Bronchial epithelial cell (primary cell): ENCODE measurements around the gene PCAT7. TPM values are rescaled to one million over a fixed set of nuclear protein-coding genes. Genes with fewer than 3 reads are reported as not detected.

Source experiments
- DNase-seq: peaks from one replicate; pipeline ENCODE4 v3.0.0-alpha.2; 2010; ENCODE audit warnings: low read depth
- FAIRE-seq: peaks from 2 replicates; lab custom pipeline; 2011; peaks lifted over from hg19 to GRCh38; lab: Jason Lieb, UNC
- H3K27me3 ChIP-seq: 2 replicates; pipeline ENCODE4 v1.5.1; 2011; ENCODE audit warnings: low read length; ENCODE audit not compliant: control insufficient read depth, insufficient read depth
- H3K36me3 ChIP-seq: 2 replicates; pipeline ENCODE4 v1.5.1; 2011; ENCODE audit warnings: low read length; ENCODE audit not compliant: control insufficient read depth, insufficient read depth
- H3K4me3 ChIP-seq: 2 replicates; pipeline ENCODE4 v1.5.1; 2011; ENCODE audit warnings: mild to moderate bottlenecking, low read depth, low read length, control low read depth
- total RNA-seq: library from RNA; depleted of rRNA; stranded (reverse); fragments of >200 nt; gene quantifications from 2 replicates; pipeline ENCODE4 v1.2.1, GENCODE V29; 2014
- TF ChIP-seq, protein P1 (sequence below): IDR thresholded peaks from 2 replicates; pipeline ENCODE4 v1.5.1; 2011; ENCODE audit warnings: mild to moderate bottlenecking, moderate library complexity, low read length, control low read depth, inconsistent platforms; ENCODE audit not compliant: insufficient read depth, severe bottlenecking

PCAT7 gene
- total RNA-seq, 1 donor from 2014 or later, result not detected

DNA sequence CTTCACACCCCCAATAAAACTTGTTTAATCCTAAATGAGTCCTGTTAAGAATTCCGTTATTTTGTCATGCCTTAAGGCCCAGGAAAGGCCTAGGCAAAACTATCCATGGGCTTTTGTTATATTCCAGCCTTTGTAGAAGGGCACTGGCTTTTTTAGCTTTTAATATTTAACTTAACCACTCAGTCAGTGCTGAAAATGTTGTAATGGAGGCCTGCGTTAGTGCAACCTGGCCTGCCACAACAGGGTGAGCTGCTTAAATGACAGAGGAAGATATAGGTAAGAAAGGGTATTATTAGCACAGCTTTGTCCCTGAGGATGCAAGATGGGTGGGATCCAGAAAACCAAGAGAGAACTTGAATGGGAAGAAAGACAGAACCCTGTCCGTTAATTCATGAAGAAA lies 40.2 kb upstream of the PCAT7 start:
- FAIRE-seq (no peak), DNase-seq (no peak)
- H3K36me3 ChIP-seq, result no peaks in the 10 kb centered on the region
- TF ChIP-seq, protein P1, sequence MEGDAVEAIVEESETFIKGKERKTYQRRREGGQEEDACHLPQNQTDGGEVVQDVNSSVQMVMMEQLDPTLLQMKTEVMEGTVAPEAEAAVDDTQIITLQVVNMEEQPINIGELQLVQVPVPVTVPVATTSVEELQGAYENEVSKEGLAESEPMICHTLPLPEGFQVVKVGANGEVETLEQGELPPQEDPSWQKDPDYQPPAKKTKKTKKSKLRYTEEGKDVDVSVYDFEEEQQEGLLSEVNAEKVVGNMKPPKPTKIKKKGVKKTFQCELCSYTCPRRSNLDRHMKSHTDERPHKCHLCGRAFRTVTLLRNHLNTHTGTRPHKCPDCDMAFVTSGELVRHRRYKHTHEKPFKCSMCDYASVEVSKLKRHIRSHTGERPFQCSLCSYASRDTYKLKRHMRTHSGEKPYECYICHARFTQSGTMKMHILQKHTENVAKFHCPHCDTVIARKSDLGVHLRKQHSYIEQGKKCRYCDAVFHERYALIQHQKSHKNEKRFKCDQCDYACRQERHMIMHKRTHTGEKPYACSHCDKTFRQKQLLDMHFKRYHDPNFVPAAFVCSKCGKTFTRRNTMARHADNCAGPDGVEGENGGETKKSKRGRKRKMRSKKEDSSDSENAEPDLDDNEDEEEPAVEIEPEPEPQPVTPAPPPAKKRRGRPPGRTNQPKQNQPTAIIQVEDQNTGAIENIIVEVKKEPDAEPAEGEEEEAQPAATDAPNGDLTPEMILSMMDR, result no peak
- no peak overlapping the region for H3K4me3 ChIP-seq
- H3K27me3 ChIP-seq, result no peaks in the 10 kb centered on the region

DNA sequence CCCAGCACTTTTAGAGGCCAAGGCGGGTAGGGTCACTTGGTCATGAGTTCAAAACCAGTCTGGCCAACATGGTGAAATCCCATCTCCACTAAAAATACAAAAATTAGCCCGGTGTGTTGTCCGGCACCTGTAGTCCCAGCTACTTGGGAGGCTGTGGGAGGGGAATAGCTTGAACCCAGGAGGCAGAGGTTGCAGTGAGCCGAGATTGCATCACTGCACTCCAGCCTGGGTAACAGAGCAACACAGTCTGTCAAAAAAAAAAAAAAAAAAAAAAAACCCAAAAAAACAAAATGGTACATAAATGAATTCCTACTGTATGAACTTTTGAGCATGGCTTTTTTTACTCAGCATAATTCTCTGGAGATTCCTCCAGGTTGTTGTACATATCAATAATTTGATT lies 37.6 kb upstream of the PCAT7 start:
- FAIRE-seq (no peak), DNase-seq (no peak)
- Histone ChIP-seq H3K27me3 (no peaks in the 10 kb centered on the region), H3K4me3 (no peak overlapping the region), H3K36me3 (no peaks in the 10 kb centered on the region)
- TF ChIP-seq, protein P1, result no peak

DNA sequence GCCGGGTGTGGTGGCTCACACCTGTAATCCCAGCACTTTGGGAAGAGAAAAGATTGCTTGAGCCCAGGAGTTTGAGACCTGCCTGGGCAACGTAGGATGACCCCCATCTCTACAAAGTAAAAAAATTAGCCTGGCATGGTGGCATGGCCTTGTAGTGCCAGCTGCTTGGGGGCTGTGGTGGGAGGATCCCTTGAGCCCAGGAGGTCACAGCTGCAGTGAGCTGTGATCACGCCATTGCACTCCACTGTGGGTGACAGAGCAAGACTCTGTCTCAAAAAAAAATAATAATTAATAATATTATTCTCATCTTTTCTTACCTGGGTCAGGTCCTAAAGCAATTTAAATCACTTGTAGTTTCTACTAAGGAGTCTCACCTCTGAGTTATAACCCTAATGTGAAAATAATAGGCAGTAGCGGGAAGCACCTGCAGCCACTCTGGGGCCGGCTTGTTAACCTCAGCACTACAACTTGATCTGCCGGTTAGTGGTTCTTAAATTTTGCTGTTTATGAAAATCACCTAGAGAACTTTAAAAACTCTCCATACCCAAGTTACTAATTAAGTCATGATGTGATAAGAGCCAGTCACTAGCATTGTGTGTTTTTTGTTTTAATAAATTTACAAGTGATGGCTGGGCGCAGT lies 29.4 kb upstream of the PCAT7 start:
- H3K4me3 ChIP-seq, result no peak overlapping the region
- H3K36me3 ChIP-seq, result no peaks in the 10 kb centered on the region
- DNase-seq (no peak), FAIRE-seq (no peak)
- H3K27me3 ChIP-seq, result no peaks in the 10 kb centered on the region
- TF ChIP-seq, protein P1, result no peak

DNA sequence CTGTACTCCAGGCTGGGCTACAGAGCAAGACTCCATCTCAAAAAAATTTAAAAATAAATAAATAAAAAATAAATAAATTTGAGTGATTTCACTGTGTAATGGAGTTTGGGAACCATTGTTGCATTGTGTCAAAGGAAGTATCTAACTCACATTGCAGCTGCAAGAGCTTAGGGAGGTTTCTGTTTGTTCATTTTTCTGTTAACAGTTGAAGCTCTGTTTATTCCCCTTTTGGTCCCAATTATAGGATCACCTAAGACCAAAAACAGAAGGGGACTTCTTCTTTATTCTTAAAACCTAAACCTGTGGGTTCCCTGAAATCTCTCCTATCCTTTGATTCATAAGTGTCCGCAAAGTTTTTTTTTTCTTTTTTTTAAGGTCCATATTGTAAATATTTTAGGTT lies 28.6 kb upstream of the PCAT7 start:
- TF ChIP-seq, protein P1, result no peak
- Histone ChIP-seq H3K36me3 (no peaks in the 10 kb centered on the region), H3K4me3 (no peak overlapping the region), H3K27me3 (no peaks in the 10 kb centered on the region)
- DNase-seq (no peak), FAIRE-seq (no peak)

DNA sequence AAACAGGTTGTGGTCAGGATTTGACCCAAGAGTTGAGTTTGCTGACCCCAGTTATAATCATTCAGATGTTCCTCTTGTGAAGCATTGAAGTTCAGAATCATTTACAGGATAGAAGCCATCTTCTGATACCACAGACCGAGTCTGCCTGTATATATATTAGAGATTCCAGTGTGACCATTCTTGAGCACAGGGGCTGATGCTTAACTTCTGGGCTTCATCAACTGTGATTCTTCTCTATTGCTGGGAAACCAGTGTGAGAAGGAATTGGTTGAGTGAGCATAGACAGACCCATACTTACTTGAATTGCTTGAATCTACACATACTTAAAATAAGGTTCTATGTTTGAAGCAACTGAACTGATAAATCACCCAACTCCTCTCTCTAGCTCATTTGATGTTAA lies 27.9 kb upstream of the PCAT7 start:
- DNase-seq (no peak), FAIRE-seq (no peak)
- Histone ChIP-seq H3K27me3 (no peaks in the 10 kb centered on the region), H3K4me3 (no peak overlapping the region), H3K36me3 (no peaks in the 10 kb centered on the region)
- TF ChIP-seq, protein P1, result no peak

DNA sequence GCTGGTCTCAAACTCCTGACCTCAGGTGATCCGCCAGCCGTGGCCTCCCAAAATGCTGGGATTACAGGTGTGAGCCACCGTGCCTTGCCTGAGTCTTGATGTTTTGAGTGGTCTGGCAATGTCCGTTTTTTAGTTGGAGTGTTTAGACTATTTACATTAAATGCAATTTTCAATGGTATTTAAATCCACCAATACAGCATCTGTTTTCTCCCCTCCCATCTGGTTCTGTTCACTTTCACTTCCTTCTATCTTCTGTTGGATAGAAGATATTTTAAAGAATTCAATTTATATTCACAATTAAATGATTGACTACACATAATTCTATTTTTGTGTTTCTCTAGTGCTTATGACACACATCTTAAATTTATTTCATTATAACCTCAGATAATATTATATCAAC lies 26.0 kb upstream of the PCAT7 start:
- FAIRE-seq (no peak), DNase-seq (no peak)
- Histone ChIP-seq H3K36me3 (no peaks in the 10 kb centered on the region), H3K4me3 (no peak overlapping the region), H3K27me3 (no peaks in the 10 kb centered on the region)
- TF ChIP-seq, protein P1, result no peak
